ENCODE data around the gene COX20.
A peak's percentile ranks its signal among the peaks of the same experiment; 100 is the strongest.

Gene COX20

DNA sequence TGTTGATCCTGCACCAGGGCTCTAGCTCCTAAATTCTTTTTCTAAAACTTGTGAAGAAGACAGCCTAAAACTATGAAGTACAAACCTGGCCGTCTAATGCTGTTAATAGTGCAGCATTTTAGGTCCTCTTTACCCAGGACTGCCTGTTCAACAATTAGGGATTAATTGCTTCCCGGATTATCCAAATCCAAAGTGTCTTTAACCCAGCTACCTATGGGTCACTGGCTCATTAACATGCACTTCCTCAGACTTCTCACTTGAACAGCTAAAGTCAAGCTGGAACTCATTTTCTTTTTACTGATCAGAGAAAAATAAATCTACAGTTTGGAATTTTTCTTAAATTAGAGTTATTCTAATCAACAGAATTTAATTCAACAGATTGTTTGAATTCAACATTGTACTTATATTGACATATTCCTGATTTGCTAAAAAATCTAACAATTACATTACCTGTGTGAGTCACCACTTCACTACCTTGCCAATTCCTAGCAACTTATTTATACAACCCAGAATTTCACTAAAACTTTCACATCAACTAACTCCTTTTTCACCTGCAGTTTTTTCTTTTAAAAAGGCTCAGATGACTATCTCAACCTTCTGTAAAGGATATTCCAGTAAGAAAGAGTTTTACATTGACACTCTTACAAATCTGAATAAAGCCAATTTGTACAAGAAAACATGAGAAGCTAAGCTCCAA, 25.6 kb downstream of the COX20 start:
- no peaks in the 10 kb centered on the region for H3K27me3 ChIP-seq (ENCODE audit: control insufficient read depth, insufficient read depth, low read length)
- no peak overlapping the region for H3K9ac ChIP-seq
- H3K4me3 ChIP-seq (ENCODE audit: low read depth, low read length) = peak overlapping the region; percentile 96
- H2AFZ ChIP-seq = no peak overlapping the region
- H3K79me2 ChIP-seq = peaks cover 20% of the 10 kb centered on the region
- H3K9me3 ChIP-seq (ENCODE audit: control insufficient read depth, low read length) = no peaks in the 10 kb centered on the region
- TF ChIP-seq, protein P1, sequence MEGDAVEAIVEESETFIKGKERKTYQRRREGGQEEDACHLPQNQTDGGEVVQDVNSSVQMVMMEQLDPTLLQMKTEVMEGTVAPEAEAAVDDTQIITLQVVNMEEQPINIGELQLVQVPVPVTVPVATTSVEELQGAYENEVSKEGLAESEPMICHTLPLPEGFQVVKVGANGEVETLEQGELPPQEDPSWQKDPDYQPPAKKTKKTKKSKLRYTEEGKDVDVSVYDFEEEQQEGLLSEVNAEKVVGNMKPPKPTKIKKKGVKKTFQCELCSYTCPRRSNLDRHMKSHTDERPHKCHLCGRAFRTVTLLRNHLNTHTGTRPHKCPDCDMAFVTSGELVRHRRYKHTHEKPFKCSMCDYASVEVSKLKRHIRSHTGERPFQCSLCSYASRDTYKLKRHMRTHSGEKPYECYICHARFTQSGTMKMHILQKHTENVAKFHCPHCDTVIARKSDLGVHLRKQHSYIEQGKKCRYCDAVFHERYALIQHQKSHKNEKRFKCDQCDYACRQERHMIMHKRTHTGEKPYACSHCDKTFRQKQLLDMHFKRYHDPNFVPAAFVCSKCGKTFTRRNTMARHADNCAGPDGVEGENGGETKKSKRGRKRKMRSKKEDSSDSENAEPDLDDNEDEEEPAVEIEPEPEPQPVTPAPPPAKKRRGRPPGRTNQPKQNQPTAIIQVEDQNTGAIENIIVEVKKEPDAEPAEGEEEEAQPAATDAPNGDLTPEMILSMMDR (IDR thresholded peaks at IDR 0.05) = no peak
- H3K4me2 ChIP-seq (ENCODE audit: low read length) = peak overlapping the region; percentile 88
- no peaks in the 10 kb centered on the region for H3K36me3 ChIP-seq (ENCODE audit: control insufficient read depth, insufficient read depth, low read length)
- H3K4me1 ChIP-seq = peaks cover 8% of the 10 kb centered on the region
- no peak overlapping the region for H3K27ac ChIP-seq

DNA sequence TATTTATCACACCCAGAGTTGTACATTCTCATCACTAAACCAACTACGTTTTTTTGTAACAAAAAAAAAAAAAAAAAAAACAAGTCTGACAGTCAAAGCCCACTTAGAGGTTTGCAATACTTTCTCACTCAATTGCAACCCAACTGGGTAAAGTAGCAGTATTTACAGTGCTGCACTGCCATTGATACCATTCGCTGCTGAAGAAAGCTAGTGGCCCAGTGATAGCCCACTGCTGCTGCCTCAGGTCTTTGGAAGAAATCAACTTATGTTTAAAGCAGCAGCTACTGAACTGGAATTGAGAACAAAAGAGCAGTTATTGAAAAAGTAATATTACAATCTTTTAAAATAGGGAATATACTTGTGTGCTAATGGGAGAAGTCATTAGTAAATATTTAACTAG, 26.2 kb downstream of the COX20 start:
- no peaks in the 10 kb centered on the region for H3K27me3 ChIP-seq (ENCODE audit: control insufficient read depth, insufficient read depth, low read length)
- no peak overlapping the region for H3K27ac ChIP-seq
- peaks cover 8% of the 10 kb centered on the region for H3K4me1 ChIP-seq
- H3K36me3 ChIP-seq (ENCODE audit: control insufficient read depth, insufficient read depth, low read length) = no peaks in the 10 kb centered on the region
- H3K9me3 ChIP-seq (ENCODE audit: control insufficient read depth, low read length) = no peaks in the 10 kb centered on the region
- H3K4me2 ChIP-seq (ENCODE audit: low read length) = peak overlapping the region; percentile 88
- TF ChIP-seq, protein P1 (IDR thresholded peaks at IDR 0.05) = no peak
- no peak overlapping the region for H3K9ac ChIP-seq
- no peak overlapping the region for H2AFZ ChIP-seq
- H3K79me2 ChIP-seq = peaks cover 20% of the 10 kb centered on the region
- peak overlapping the region; percentile 96 for H3K4me3 ChIP-seq (ENCODE audit: low read depth, low read length)

DNA sequence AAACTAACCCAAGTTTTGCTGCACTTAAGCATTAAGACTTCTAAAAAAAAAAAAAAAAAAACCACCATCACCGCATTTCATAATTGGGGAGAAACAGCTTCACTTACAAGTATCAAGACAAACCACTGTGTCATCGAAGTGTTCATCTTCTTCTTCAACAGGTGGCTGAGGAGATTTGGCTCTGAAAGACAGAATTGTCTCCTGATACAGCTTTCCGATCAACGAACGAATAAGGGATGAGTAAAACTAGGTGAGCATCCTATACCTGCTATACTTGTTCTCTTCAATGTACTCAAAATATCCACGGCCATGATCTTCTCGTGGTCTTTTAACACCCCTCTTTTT, 26.9 kb downstream of the COX20 start:
- peaks cover 20% of the 10 kb centered on the region for H3K79me2 ChIP-seq
- no peaks in the 10 kb centered on the region for H3K27me3 ChIP-seq (ENCODE audit: control insufficient read depth, insufficient read depth, low read length)
- H3K9ac ChIP-seq = no peak overlapping the region
- peak overlapping the region; percentile 88 for H3K4me2 ChIP-seq (ENCODE audit: low read length)
- H3K9me3 ChIP-seq (ENCODE audit: control insufficient read depth, low read length) = no peaks in the 10 kb centered on the region
- TF ChIP-seq, protein P1 (IDR thresholded peaks at IDR 0.05) = no peak
- H2AFZ ChIP-seq = no peak overlapping the region
- peak overlapping the region; percentile 96 for H3K4me3 ChIP-seq (ENCODE audit: low read depth, low read length)
- H3K4me1 ChIP-seq = peaks cover 8% of the 10 kb centered on the region
- H3K36me3 ChIP-seq (ENCODE audit: control insufficient read depth, insufficient read depth, low read length) = no peaks in the 10 kb centered on the region
- H3K27ac ChIP-seq = peak overlapping the region; percentile 78

DNA sequence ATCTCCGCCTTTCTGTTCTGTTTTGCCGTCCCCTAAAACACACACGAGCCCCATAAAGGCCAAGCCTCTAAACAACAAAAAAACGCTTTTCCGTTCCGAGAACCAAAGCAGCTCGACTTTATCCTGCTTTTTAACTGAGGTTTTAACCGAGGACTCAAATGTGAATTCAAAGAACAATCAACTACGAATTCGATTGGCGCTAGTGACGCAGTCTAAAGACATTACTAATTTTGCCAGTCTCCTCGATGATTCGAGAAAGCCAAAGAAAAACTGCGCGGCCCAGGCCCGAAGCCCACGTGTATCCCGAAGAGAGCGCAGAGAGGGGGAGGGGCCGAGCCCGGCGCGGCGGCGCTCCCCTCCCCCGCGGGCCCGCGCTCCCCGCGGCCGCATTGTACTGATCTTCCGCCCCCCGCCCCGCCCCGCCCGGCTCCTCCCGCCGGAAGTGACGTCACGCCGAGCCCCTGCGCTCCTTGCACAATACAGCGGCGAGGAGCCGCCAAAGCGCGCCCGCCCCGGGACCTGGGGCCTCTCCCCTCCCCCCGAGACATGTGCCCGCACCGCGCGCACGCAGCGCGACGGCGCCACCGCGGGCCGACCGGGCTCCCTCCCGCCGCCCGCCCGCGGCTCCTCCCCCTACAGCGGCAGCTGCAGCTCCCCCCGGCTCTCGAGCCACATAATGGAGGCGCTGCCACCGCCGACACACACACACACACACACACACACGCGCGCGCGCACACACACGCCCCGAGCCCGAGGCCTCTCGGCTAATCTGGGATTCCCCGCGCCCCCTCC, 27.4 kb downstream of the COX20 start:
- H3K9ac ChIP-seq = no peak overlapping the region
- no peaks in the 10 kb centered on the region for H3K9me3 ChIP-seq (ENCODE audit: control insufficient read depth, low read length)
- H3K4me3 ChIP-seq (ENCODE audit: low read depth, low read length) = peak overlapping the region; percentile 96
- H3K36me3 ChIP-seq (ENCODE audit: control insufficient read depth, insufficient read depth, low read length) = no peaks in the 10 kb centered on the region
- TF ChIP-seq, protein P1 (IDR thresholded peaks at IDR 0.05) = no peak
- peak overlapping the region; percentile 99 for H3K27ac ChIP-seq
- H3K4me2 ChIP-seq (ENCODE audit: low read length) = peak overlapping the region; percentile 88
- peaks cover 8% of the 10 kb centered on the region for H3K4me1 ChIP-seq
- H3K79me2 ChIP-seq = peaks cover 18% of the 10 kb centered on the region
- H2AFZ ChIP-seq = no peak overlapping the region
- H3K27me3 ChIP-seq (ENCODE audit: control insufficient read depth, insufficient read depth, low read length) = no peaks in the 10 kb centered on the region

Data from parathyroid adenoma (tissue), 2 donors.